H9 (cell line): ENCODE data around the gene ANKRD17. TPM values are rescaled to one million over a fixed set of nuclear protein-coding genes. Genes with fewer than 3 reads are reported as not detected.

ENCODE experiments used
- DNase-seq: peaks from one replicate; pipeline ENCODE4 v3.0.0-alpha.2; 2017
- H2AFZ ChIP-seq: one replicate; pipeline ENCODE4 v1.6.1; 2013; ENCODE audit warnings: mild to moderate bottlenecking, low read length, control low read depth, moderate library complexity
- H2AK5ac ChIP-seq: 2 replicates; pipeline ENCODE4 v1.6.1; 2013; ENCODE audit warnings: low read length, control low read depth, mixed read lengths; ENCODE audit not compliant: insufficient read length
- H2BK120ac ChIP-seq: one replicate; pipeline ENCODE4 v1.6.1; 2013; ENCODE audit warnings: low read depth, mild to moderate bottlenecking, low read length, control low read depth, inconsistent platforms; ENCODE audit not compliant: poor library complexity, severe bottlenecking
- H2BK12ac ChIP-seq: 2 replicates; pipeline ENCODE4 v1.6.1; 2013; ENCODE audit warnings: low read length, control low read depth, mixed read lengths, low read depth; ENCODE audit not compliant: insufficient read length
- H2BK15ac ChIP-seq: 2 replicates; pipeline ENCODE4 v1.6.1; 2013; ENCODE audit warnings: low read depth, low read length, control low read depth
- H2BK20ac ChIP-seq: one replicate; pipeline ENCODE4 v1.6.1; 2013; ENCODE audit warnings: low read depth, mild to moderate bottlenecking, low read length, control low read depth, inconsistent platforms; ENCODE audit not compliant: poor library complexity, severe bottlenecking
- H2BK5ac ChIP-seq: 2 replicates; pipeline ENCODE4 v1.6.1; 2013; ENCODE audit warnings: low read length, control low read depth, mixed read lengths; ENCODE audit not compliant: insufficient read length
- H3K14ac ChIP-seq: 2 replicates; pipeline ENCODE4 v1.6.1; 2013; ENCODE audit warnings: low read length, control low read depth; ENCODE audit not compliant: insufficient read depth
- H3K18ac ChIP-seq: 2 replicates; pipeline ENCODE4 v1.6.1; 2013; ENCODE audit warnings: low read depth, mild to moderate bottlenecking, mixed read lengths, low read length, control low read depth; ENCODE audit not compliant: insufficient read length
- H3K23ac ChIP-seq: 2 replicates; pipeline ENCODE4 v1.6.1; 2013; ENCODE audit warnings: low read length, control low read depth, mixed read lengths, low read depth; ENCODE audit not compliant: insufficient read length
- H3K23me2 ChIP-seq: 2 replicates; pipeline ENCODE4 v1.6.1; 2013; ENCODE audit warnings: low read depth, mild to moderate bottlenecking, mixed read lengths, low read length, control low read depth; ENCODE audit not compliant: insufficient read length, poor library complexity, severe bottlenecking
- H3K27ac ChIP-seq: 2 replicates; pipeline ENCODE4 v1.5.1; 2013; ENCODE audit warnings: low read length, control low read depth, mixed read lengths, low read depth; ENCODE audit not compliant: insufficient read length
- H3K27me3 ChIP-seq: 2 replicates; pipeline ENCODE4 v1.6.1; 2013; ENCODE audit warnings: low read length, control low read depth, inconsistent platforms; ENCODE audit not compliant: insufficient read depth
- H3K4ac ChIP-seq: 2 replicates; pipeline ENCODE4 v1.6.1; 2013; ENCODE audit warnings: low read depth, mild to moderate bottlenecking, control low read depth, inconsistent platforms, low read length, moderate library complexity
- H3K4me1 ChIP-seq: 2 replicates; pipeline ENCODE4 v1.6.1; 2013; ENCODE audit warnings: low read length, control low read depth, inconsistent platforms; ENCODE audit not compliant: insufficient read depth
- H3K4me2 ChIP-seq: 2 replicates; pipeline ENCODE4 v1.6.1; 2013; ENCODE audit warnings: low read length, control low read depth, mixed read lengths; ENCODE audit not compliant: insufficient read length, insufficient read depth
- H3K56ac ChIP-seq: 2 replicates; pipeline ENCODE4 v1.6.1; 2013; ENCODE audit warnings: low read depth, mild to moderate bottlenecking, mixed read lengths, low read length, control low read depth; ENCODE audit not compliant: insufficient read length
- H3K79me1 ChIP-seq: 2 replicates; pipeline ENCODE4 v1.6.1; 2013; ENCODE audit warnings: low read depth, mild to moderate bottlenecking, moderate library complexity, low read length, control low read depth, inconsistent platforms; ENCODE audit not compliant: insufficient read depth, poor library complexity, severe bottlenecking
- H3K79me2 ChIP-seq: 2 replicates; pipeline ENCODE4 v1.6.1; 2013; ENCODE audit warnings: low read length, control low read depth, inconsistent platforms; ENCODE audit not compliant: insufficient read depth
- H3K9ac ChIP-seq: 2 replicates; pipeline ENCODE4 v1.6.1; 2013; ENCODE audit warnings: low read length, control low read depth, mixed read lengths; ENCODE audit not compliant: insufficient read length; ENCODE audit errors: extremely low read depth
- H3K9me3 ChIP-seq: one replicate; pipeline ENCODE4 v1.6.1; 2013; ENCODE audit warnings: low read depth, low read length, inconsistent platforms; ENCODE audit not compliant: control insufficient read depth
- H3T11ph ChIP-seq: one replicate; pipeline ENCODE4 v1.6.1; 2013; ENCODE audit warnings: mild to moderate bottlenecking, low read length, control low read depth, inconsistent platforms
- H4K20me1 ChIP-seq: one replicate; pipeline ENCODE4 v1.6.1; 2013; ENCODE audit not compliant: control insufficient read depth, insufficient read length, insufficient read depth
- H4K5ac ChIP-seq: 2 replicates; pipeline ENCODE4 v1.6.1; 2013; ENCODE audit warnings: low read depth, mild to moderate bottlenecking, mixed read lengths, low read length, control low read depth; ENCODE audit not compliant: insufficient read length
- H4K8ac ChIP-seq: replicated peaks from 2 replicates; pipeline ENCODE4 v1.6.1; 2013; ENCODE audit warnings: low read length, control low read depth, mixed read lengths, low read depth; ENCODE audit not compliant: insufficient read length
- H4K91ac ChIP-seq: 2 replicates; pipeline ENCODE4 v1.6.1; 2013; ENCODE audit warnings: low read depth, mild to moderate bottlenecking, moderate library complexity, mixed read lengths, low read length, control low read depth; ENCODE audit not compliant: insufficient read length
- H3K27ac Mint-ChIP-seq, 3 experiments: 2 replicates in 2 of 3; 3 replicates in 1 of 3; pipeline ENCODE4 v1.8.0; 2020 to 2021; ENCODE audit warnings: mixed read lengths in 3 of 3, mild to moderate bottlenecking in 1 of 3, moderate library complexity in 1 of 3
- H3K27me3 Mint-ChIP-seq: 2 replicates; pipeline ENCODE4 v1.8.0; 2021; ENCODE audit warnings: low read depth, mild to moderate bottlenecking, moderate library complexity, mixed read lengths
- H3K36me3 Mint-ChIP-seq, 3 experiments: 2 replicates in 2 of 3; 3 replicates in 1 of 3; pipeline ENCODE4 v1.8.0; 2020 to 2021; ENCODE audit warnings: low read depth in 3 of 3, mixed read lengths in 3 of 3; ENCODE audit not compliant: insufficient read depth in 1 of 3
- H3K4me1 Mint-ChIP-seq, 2 experiments: 2 replicates each; pipeline ENCODE4 v1.8.0; 2020; ENCODE audit warnings: mixed read lengths in 2 of 2
- H3K4me3 Mint-ChIP-seq, 2 experiments: 2 replicates in 1 of 2; 3 replicates in 1 of 2; pipeline ENCODE4 v1.8.0; 2020 to 2021; ENCODE audit warnings: mild to moderate bottlenecking in 2 of 2, mixed read lengths in 2 of 2, moderate library complexity in 1 of 2
- H3K9me3 Mint-ChIP-seq, 2 experiments: 2 replicates in 1 of 2; 3 replicates in 1 of 2; pipeline ENCODE4 v1.8.0; 2020; ENCODE audit warnings: mild to moderate bottlenecking in 2 of 2, mixed read lengths in 2 of 2, moderate library complexity in 1 of 2
- CTCF ChIP-seq: fragments of 200-600 bp; sonication (generic); conservative IDR thresholded peaks from 3 replicates; pipeline ENCODE4 v1.8.0; 2021; ENCODE audit warnings: antibody characterized with exemption, mild to moderate bottlenecking
- WGBS: extraction: QIAGEN DNeasy Blood & Tissue Kit; methylation state at CpG from one replicate; pipeline ENCODE4 v1.1.7; 2013; ENCODE audit warnings: missing lambda C conversion rate, low lambda C conversion rate, mixed read lengths; ENCODE audit not compliant: insufficient read length; ENCODE audit errors: extremely low coverage; 5-methylcytosine and 5-hydroxymethylcytosine counted together
- long read RNA-seq: library from polyadenylated mRNA; unstranded; transcript quantifications from one replicate; pipeline ENCODE4 v2.0.0, GENCODE V29; 2020
- total RNA-seq: library from RNA; stranded (reverse); gene quantifications from 2 replicates; pipeline ENCODE4 v1.2.1, GENCODE V29; 2021

The ANKRD17 gene
- 79.8 and 82.4 TPM in 2 replicates for total RNA-seq
- long read RNA-seq, partial matches to known transcripts, result 160 of 193 reads
- long read RNA-seq, other reads (novel, unspliced or antisense), result 33 of 193 reads

- H3K23me2 ChIP-seq, result peaks cover 8% of the 10 kb centered on the region
- H3K9ac ChIP-seq, result peak within 1 kb of the TSS; percentile 97
- peak within 1 kb of the TSS; percentile 100 for H3K18ac ChIP-seq
- peaks cover 23% of the 10 kb centered on the region; the same call in 1 of the 2 replicates for H3K79me2 ChIP-seq
- H4K20me1 ChIP-seq, result no peaks in the 10 kb centered on the region
- WGBS, result no CpG with 5 or more reads among the region's 80 CpGs
- peak within 1 kb of the TSS; percentile 84 for H3T11ph ChIP-seq
- peak within 1 kb of the TSS; percentile 97 for H2BK120ac ChIP-seq
- H3K4me3 Mint-ChIP-seq, result peak within 1 kb of the TSS; percentile 100
- DNase-seq, result peak; percentile 93
- peak within 1 kb of the TSS; percentile 91 for H3K4me2 ChIP-seq
- H3K9me3 ChIP-seq, result no peaks in the 10 kb centered on the region
- H4K8ac ChIP-seq, result no peak within 1 kb of the TSS
- H3K4me1 Mint-ChIP-seq, result peaks cover 21 to 28% of the 10 kb centered on the region in 2 experiments
- peak within 1 kb of the TSS; percentile 66 for H2BK5ac ChIP-seq
- H2AK5ac ChIP-seq, result no peak within 1 kb of the TSS
- no peaks in the 10 kb centered on the region for H3K27me3 Mint-ChIP-seq
- peak within 1 kb of the TSS; percentile 97 for H2AFZ ChIP-seq
- no peak for TF ChIP-seq CTCF
- H4K91ac ChIP-seq, result no peak within 1 kb of the TSS
- peak within 1 kb of the TSS; percentile 3 for H2BK12ac ChIP-seq
- H3K9me3 Mint-ChIP-seq, result peaks cover 0 to 5% of the 10 kb centered on the region in 2 experiments; a peak in 3 of 5 replicates
- no peaks in the 10 kb centered on the region for H3K79me1 ChIP-seq
- H3K4ac ChIP-seq, result peak within 1 kb of the TSS; percentile 56; the same call in 1 of the 2 replicates
- H3K27ac Mint-ChIP-seq, result peak within 1 kb of the TSS; percentile 99 to 100 (median 99)
- H2BK15ac ChIP-seq, result no peak within 1 kb of the TSS
- H3K27ac ChIP-seq, result peak within 1 kb of the TSS; percentile 86
- H3K27me3 ChIP-seq, result no peaks in the 10 kb centered on the region
- peak within 1 kb of the TSS; percentile 69 for H3K56ac ChIP-seq
- H3K23ac ChIP-seq, result no peak within 1 kb of the TSS
- no peak within 1 kb of the TSS for H2BK20ac ChIP-seq
- peak within 1 kb of the TSS; percentile 10 for H4K5ac ChIP-seq
- peaks cover 9 to 19% (median 13%) of the 10 kb centered on the region in 3 experiments for H3K36me3 Mint-ChIP-seq
- no peaks in the 10 kb centered on the region for H3K4me1 ChIP-seq
- peak within 1 kb of the TSS; percentile 99 for H3K14ac ChIP-seq
These were observed at the start of gene ANKRD17 for GRCh38 chr4:73258686-73259570. ANKRD17 (minus strand) TSS chr4:73258798; CDS start chr4:73258668, 130 bp downstream.
